Neural cell (in vitro differentiated cells): ENCODE measurements around the gene STYXL1. TPM values are rescaled to one million over a fixed set of nuclear protein-coding genes. Genes with fewer than 3 reads are reported as not detected.

Experiments
- H2AFZ ChIP-seq: fragments of 200-600, 300-800 bp; sonication (generic), shearing (Covaris generic); 2 replicates; pipeline ENCODE4 v1.6.0; 2014; ENCODE audit warnings: low read depth, mild to moderate bottlenecking, antibody characterized with exemption, low read length, moderate library complexity
- H3F3A ChIP-seq: fragments of 200-600 bp; shearing (Covaris generic); 2 replicates; pipeline ENCODE4 v1.6.1; 2016; ENCODE audit warnings: mild to moderate bottlenecking, moderate library complexity, mixed read lengths, antibody characterized with exemption, low read length; ENCODE audit not compliant: insufficient read depth, poor library complexity, severe bottlenecking
- H3K27ac ChIP-seq: fragments of 200-600, 300-800 bp; sonication (generic), shearing (Covaris generic); 2 replicates; pipeline ENCODE4 v1.5.1; 2014; ENCODE audit warnings: mild to moderate bottlenecking, low read length, moderate library complexity
- H3K27me3 ChIP-seq: fragments of 300-800, 200-600 bp; sonication (generic), shearing (Covaris generic); 2 replicates; pipeline ENCODE4 v1.6.0; 2014; ENCODE audit warnings: mild to moderate bottlenecking, low read depth, low read length, moderate library complexity; ENCODE audit not compliant: insufficient read depth
- H3K36me3 ChIP-seq: fragments of 300-800, 200-600 bp; sonication (generic), shearing (Covaris generic); 2 replicates; pipeline ENCODE4 v1.5.1; 2014; ENCODE audit warnings: mild to moderate bottlenecking, antibody characterized with exemption, low read length, moderate library complexity; ENCODE audit not compliant: insufficient read depth
- H3K4me2 ChIP-seq: fragments of 300-800, 200-600 bp; sonication (generic), shearing (Covaris generic); 2 replicates; pipeline ENCODE4 v1.6.0; 2014; ENCODE audit warnings: mild to moderate bottlenecking, low read length
- H3K4me3 ChIP-seq: fragments of 300-800, 200-600 bp; sonication (generic), shearing (Covaris generic); 2 replicates; pipeline ENCODE4 v1.5.1; 2014; ENCODE audit warnings: mild to moderate bottlenecking, low read length, moderate library complexity
- H3K79me2 ChIP-seq: fragments of 200-600 bp; shearing (Covaris generic); replicated peaks from 2 replicates; pipeline ENCODE4 v1.6.0; 2014; ENCODE audit warnings: mild to moderate bottlenecking, low read length, moderate library complexity; ENCODE audit not compliant: insufficient read depth
- H3K9ac ChIP-seq: fragments of 300-800, 200-600 bp; sonication (generic), shearing (Covaris generic); 2 replicates; pipeline ENCODE4 v1.6.1; 2016; ENCODE audit warnings: mild to moderate bottlenecking, low read length, mixed read lengths
- H3K9me2 ChIP-seq: fragments of 200-600 bp; shearing (Covaris generic); 2 replicates; pipeline ENCODE4 v1.6.1; 2016; ENCODE audit warnings: mild to moderate bottlenecking, low read length, mixed read lengths; ENCODE audit not compliant: insufficient read depth
- H3K9me3 ChIP-seq: fragments of 200-600, 300-800 bp; sonication (generic), shearing (Covaris generic); 2 replicates; pipeline ENCODE4 v1.6.1; 2016; ENCODE audit warnings: mild to moderate bottlenecking, mixed run types, low read length, moderate library complexity, mixed read lengths
- H4K20me1 ChIP-seq: fragments of 200-600 bp; shearing (Covaris generic); 2 replicates; pipeline ENCODE4 v1.6.1; 2016; ENCODE audit warnings: mild to moderate bottlenecking, mixed run types; ENCODE audit not compliant: insufficient read depth
- EP300 ChIP-seq: fragments of 450-650 bp; conservative IDR thresholded peaks from 2 replicates; pipeline ENCODE4 v1.6.1; 2014; ENCODE audit warnings: antibody characterized with exemption, mild to moderate bottlenecking, moderate library complexity; ENCODE audit not compliant: poor library complexity, severe bottlenecking
- EZH2 ChIP-seq: fragments of 200-600, 300-800 bp; shearing (Covaris generic), sonication (generic); IDR thresholded peaks from 2 replicates; pipeline ENCODE4 v1.6.1; 2014; ENCODE audit warnings: antibody characterized with exemption, low read length, borderline replicate concordance, mild to moderate bottlenecking; ENCODE audit not compliant: insufficient read depth, poor library complexity, severe bottlenecking
- MXI1 ChIP-seq: fragments of 450-650 bp; conservative IDR thresholded peaks from 2 replicates; pipeline ENCODE4 v1.6.1; 2014; ENCODE audit warnings: antibody characterized with exemption, mild to moderate bottlenecking; ENCODE audit not compliant: poor library complexity, severe bottlenecking
- POLR2AphosphoS5 ChIP-seq: IDR thresholded peaks from 2 replicates; pipeline ENCODE4 v1.6.1; 2012
- RAD21 ChIP-seq: fragments of 450-650 bp; conservative IDR thresholded peaks from 2 replicates; pipeline ENCODE4 v1.6.1; 2014; ENCODE audit warnings: antibody characterized with exemption, mild to moderate bottlenecking, moderate library complexity
- SMC3 ChIP-seq: fragments of 450-650 bp; conservative IDR thresholded peaks from 2 replicates; pipeline ENCODE4 v1.6.1; 2014; ENCODE audit warnings: antibody characterized with exemption, mild to moderate bottlenecking, moderate library complexity; ENCODE audit not compliant: poor library complexity
- TAF1 ChIP-seq: IDR thresholded peaks from 2 replicates; pipeline ENCODE4 v1.6.1; 2012; ENCODE audit warnings: low read depth
- polyA plus RNA-seq: library from polyadenylated mRNA; depleted of rRNA; stranded (reverse); fragments of >200 nt; gene quantifications from 2 replicates; pipeline ENCODE4 v1.2.3, GENCODE V29; 2014
- TF ChIP-seq, protein P1 (sequence below): IDR thresholded peaks from 2 replicates; pipeline ENCODE4 v1.6.1; 2012; ENCODE audit warnings: borderline replicate concordance
- TF ChIP-seq, protein P2 (sequence below): fragments of 450-650 bp; IDR thresholded peaks from 2 replicates; pipeline ENCODE4 v1.5.1; 2014; ENCODE audit warnings: antibody characterized with exemption, mild to moderate bottlenecking, moderate library complexity; ENCODE audit not compliant: poor library complexity, severe bottlenecking

Gene STYXL1
- polyA plus RNA-seq, 1 donor from 2014 or later: 59.9 TPM

- Histone ChIP-seq H3K4me2 (no peak overlapping the region), H3K9me2 (no peaks in the 10 kb centered on the region), H3K79me2 (no peaks in the 10 kb centered on the region), H3K9ac (no peak overlapping the region), H3F3A (no peaks in the 10 kb centered on the region), H3K36me3 (peaks cover 6% of the 10 kb centered on the region), H3K27me3 (no peaks in the 10 kb centered on the region), H3K27ac (no peak overlapping the region), H3K9me3 (no peaks in the 10 kb centered on the region), H3K4me3 (no peak overlapping the region), H4K20me1 (no peaks in the 10 kb centered on the region), H2AFZ (no peak overlapping the region)
- TF ChIP-seq POLR2AphosphoS5 (no peak), RAD21 (no peak), EZH2 (no peak), SMC3 (no peak), TAF1 (no peak), MXI1 (no peak), EP300 (no peak)
- TF ChIP-seq, protein P1, sequence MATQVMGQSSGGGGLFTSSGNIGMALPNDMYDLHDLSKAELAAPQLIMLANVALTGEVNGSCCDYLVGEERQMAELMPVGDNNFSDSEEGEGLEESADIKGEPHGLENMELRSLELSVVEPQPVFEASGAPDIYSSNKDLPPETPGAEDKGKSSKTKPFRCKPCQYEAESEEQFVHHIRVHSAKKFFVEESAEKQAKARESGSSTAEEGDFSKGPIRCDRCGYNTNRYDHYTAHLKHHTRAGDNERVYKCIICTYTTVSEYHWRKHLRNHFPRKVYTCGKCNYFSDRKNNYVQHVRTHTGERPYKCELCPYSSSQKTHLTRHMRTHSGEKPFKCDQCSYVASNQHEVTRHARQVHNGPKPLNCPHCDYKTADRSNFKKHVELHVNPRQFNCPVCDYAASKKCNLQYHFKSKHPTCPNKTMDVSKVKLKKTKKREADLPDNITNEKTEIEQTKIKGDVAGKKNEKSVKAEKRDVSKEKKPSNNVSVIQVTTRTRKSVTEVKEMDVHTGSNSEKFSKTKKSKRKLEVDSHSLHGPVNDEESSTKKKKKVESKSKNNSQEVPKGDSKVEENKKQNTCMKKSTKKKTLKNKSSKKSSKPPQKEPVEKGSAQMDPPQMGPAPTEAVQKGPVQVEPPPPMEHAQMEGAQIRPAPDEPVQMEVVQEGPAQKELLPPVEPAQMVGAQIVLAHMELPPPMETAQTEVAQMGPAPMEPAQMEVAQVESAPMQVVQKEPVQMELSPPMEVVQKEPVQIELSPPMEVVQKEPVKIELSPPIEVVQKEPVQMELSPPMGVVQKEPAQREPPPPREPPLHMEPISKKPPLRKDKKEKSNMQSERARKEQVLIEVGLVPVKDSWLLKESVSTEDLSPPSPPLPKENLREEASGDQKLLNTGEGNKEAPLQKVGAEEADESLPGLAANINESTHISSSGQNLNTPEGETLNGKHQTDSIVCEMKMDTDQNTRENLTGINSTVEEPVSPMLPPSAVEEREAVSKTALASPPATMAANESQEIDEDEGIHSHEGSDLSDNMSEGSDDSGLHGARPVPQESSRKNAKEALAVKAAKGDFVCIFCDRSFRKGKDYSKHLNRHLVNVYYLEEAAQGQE: no peak
- TF ChIP-seq, protein P2, sequence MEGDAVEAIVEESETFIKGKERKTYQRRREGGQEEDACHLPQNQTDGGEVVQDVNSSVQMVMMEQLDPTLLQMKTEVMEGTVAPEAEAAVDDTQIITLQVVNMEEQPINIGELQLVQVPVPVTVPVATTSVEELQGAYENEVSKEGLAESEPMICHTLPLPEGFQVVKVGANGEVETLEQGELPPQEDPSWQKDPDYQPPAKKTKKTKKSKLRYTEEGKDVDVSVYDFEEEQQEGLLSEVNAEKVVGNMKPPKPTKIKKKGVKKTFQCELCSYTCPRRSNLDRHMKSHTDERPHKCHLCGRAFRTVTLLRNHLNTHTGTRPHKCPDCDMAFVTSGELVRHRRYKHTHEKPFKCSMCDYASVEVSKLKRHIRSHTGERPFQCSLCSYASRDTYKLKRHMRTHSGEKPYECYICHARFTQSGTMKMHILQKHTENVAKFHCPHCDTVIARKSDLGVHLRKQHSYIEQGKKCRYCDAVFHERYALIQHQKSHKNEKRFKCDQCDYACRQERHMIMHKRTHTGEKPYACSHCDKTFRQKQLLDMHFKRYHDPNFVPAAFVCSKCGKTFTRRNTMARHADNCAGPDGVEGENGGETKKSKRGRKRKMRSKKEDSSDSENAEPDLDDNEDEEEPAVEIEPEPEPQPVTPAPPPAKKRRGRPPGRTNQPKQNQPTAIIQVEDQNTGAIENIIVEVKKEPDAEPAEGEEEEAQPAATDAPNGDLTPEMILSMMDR: no peak
Observed at GRCh38 chr7:76002139-76002538, 45.7 kb downstream of the STYXL1 start.

DNA sequence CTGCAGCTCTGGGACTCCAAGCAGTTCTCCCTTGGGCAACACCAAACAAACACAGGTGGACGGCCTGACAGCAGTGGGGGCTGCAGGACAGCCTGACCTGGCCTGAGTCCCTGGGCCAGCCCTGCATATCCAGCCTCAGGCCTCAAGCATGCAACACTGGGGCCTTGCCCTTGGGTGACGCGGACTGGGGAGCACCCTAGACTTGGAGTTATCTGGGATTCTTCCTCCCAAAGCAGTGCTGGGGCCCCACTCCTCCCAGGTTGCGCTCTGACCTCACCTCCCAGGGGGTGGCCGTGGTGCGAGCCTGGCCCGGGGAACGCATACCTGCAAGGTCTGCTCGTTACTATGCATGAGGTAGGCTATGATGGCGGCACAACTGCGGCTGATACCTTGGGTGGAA, 47.2 kb downstream of the STYXL1 start:
- no peak overlapping the region for H3K27ac ChIP-seq
- no peak overlapping the region for H3K4me2 ChIP-seq
- no peaks in the 10 kb centered on the region for H3K9me3 ChIP-seq
- no peak overlapping the region for H3K4me3 ChIP-seq
- TF ChIP-seq TAF1: no peak
- no peak for TF ChIP-seq MXI1
- TF ChIP-seq, protein P1: no peak
- no peak for TF ChIP-seq EZH2
- no peak for TF ChIP-seq RAD21
- no peak for TF ChIP-seq POLR2AphosphoS5
- no peak for TF ChIP-seq EP300
- TF ChIP-seq, protein P2: no peak
- TF ChIP-seq SMC3: no peak
- H2AFZ ChIP-seq: no peak overlapping the region
- H3K27me3 ChIP-seq: no peaks in the 10 kb centered on the region
- no peaks in the 10 kb centered on the region for H3K9me2 ChIP-seq
- no peaks in the 10 kb centered on the region for H3K79me2 ChIP-seq
- H3F3A ChIP-seq: no peaks in the 10 kb centered on the region
- no peak overlapping the region for H3K9ac ChIP-seq
- H4K20me1 ChIP-seq: no peaks in the 10 kb centered on the region
- H3K36me3 ChIP-seq: peaks cover 6% of the 10 kb centered on the region
